ENCODE data around the gene ZFPM1. TPM values are rescaled to one million over a fixed set of nuclear protein-coding genes. Genes with fewer than 3 reads are reported as not detected.
A peak's percentile ranks its signal among the peaks of the same experiment; 100 is the strongest.

The ZFPM1 gene
- total RNA-seq, 1 experiment from 2014 or later, result 1.1 TPM

DNA sequence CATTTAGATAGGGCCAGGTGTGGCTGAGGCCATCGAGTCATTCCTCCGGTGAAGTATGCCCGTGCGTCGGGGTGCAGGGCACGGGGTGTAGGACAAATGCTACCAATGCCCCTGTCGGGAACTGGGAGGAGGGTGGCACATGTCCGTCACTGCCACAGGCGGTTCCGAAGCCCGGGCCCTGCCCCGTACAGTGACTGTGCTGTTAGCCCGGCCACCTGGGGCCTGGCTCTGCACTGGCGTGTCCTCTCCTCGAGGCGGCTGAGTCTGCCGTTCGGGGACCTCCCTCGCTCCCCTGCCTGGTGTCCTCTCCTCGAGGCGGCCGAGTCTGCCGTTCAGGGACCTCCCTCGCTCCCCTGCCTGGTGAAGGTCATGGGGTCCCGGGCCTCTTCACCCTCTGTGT is 7.0 kb upstream of the ZFPM1 start:
- H3K4me3 ChIP-seq (ENCODE audit: insufficient read depth, low read depth, low read length), result no peak overlapping the region
- H3K36me3 ChIP-seq (replicated peaks; ENCODE audit: control insufficient read depth, insufficient read depth, low read length), result no peaks in the 10 kb centered on the region
- DNase-seq, result no peak
- no peaks in the 10 kb centered on the region; the same call in 1 of the 2 replicates for H3K27me3 ChIP-seq (ENCODE audit: control insufficient read depth, insufficient read depth, low read length)

DNA sequence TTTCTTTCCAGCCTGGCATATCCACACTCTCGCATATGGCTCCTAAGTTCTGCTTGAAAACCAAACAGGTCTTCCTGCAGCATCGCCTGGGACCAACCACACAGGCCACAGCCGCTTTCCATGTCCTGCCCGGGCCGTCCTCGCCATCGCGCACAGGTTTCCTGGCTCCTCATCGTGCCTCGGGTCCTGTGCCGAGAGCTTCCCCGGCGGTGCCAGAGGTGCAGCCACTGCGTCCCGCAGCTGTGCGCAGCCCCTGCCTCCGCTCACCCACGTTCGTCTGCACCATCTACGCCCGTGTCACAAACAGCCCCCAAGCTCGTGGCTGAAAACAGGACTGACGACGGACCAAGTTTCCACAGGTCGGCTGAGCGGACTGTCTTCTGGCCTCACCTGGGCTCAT is 6.3 kb upstream of the ZFPM1 start:
- Histone ChIP-seq H3K36me3 (replicated peaks; ENCODE audit: control insufficient read depth, insufficient read depth, low read length) (no peaks in the 10 kb centered on the region), H3K4me3 (ENCODE audit: insufficient read depth, low read depth, low read length) (no peak overlapping the region), H3K27me3 (ENCODE audit: control insufficient read depth, insufficient read depth, low read length) (peaks cover 2% of the 10 kb centered on the region)
- DNase-seq, result no peak

DNA sequence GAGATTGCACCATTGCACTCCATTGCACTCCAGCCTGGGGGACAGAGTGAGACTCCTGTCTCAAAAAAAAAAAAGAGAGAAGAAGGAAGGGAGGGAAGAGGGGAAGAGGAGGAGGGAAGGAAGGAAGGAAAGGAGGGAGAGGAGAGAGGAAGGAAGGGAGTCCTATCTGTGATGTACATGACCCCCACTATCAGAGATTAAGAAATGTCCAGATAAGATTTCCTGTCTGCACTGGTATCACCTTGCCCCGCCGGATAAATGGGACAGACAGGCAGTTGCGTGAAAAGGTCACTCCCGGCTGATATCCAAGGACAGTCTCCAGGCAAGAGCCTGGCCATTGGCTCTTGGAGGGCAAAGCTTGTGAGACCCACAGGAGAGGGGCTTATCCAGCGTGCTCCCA is 5.2 kb upstream of the ZFPM1 start:
- Histone ChIP-seq H3K27me3 (ENCODE audit: control insufficient read depth, insufficient read depth, low read length) (peaks cover 9% of the 10 kb centered on the region), H3K4me3 (ENCODE audit: insufficient read depth, low read depth, low read length) (no peak overlapping the region), H3K36me3 (replicated peaks; ENCODE audit: control insufficient read depth, insufficient read depth, low read length) (no peaks in the 10 kb centered on the region)
- no peak for DNase-seq

DNA sequence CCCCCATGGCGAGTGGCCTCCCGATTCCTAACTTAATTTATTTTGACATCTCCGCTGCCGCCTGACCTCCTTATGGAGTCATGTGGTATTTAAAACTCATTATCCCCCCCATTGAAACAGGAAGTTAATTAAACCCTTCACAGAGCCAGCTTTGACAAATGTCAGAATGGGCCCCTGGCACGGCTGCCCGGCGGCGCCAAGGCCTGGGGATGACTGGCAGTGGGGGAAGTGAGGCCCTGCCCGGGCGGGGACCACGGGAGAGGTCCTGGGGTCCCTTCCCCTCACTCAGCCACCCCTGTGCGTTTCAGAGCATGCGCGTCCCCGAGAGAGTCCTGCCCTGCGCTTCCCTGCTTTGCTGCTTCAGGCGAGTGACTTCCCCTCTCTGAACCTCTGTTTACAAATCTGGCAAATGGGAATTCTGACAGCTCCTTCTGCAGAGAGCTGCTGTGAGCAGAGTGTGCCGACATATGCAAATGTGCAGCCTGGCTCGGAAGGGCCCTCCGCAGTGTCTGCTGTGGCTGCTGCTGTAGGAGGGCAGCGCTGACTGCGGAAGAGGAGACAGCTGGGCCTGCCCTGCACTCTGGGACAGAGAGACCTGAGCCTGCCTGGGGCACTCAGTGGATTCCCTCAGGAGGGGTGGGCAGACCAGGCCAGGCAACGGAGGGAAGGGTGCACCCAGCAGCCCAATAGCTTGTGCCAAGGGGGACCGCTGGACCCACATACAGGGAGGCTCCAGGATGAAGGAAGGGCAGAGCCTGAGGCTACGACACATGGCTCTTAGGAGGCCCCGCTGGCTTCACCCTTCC is 4.4 kb upstream of the ZFPM1 start:
- Histone ChIP-seq H3K36me3 (replicated peaks; ENCODE audit: control insufficient read depth, insufficient read depth, low read length) (no peaks in the 10 kb centered on the region), H3K27me3 (ENCODE audit: control insufficient read depth, insufficient read depth, low read length) (peaks cover 10% of the 10 kb centered on the region), H3K4me3 (ENCODE audit: insufficient read depth, low read depth, low read length) (no peak overlapping the region)
- DNase-seq, result no peak

DNA sequence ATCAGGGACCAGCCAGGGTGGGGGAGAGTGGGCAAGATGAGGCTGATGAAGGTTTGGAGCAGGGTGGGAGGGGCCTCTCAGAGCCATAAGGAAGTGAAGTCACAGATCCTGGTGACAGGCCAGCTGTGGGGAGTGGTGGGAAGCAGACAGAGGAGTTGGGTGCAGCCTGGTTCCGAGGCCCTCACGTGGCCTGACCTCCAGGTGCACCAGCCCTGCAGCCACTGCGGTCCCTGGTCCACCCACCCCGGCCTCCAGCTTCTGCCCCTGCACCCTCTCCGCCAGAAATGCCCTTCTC is 3.9 kb upstream of the ZFPM1 start:
- no peak overlapping the region for H3K4me3 ChIP-seq (ENCODE audit: insufficient read depth, low read depth, low read length)
- H3K27me3 ChIP-seq (ENCODE audit: control insufficient read depth, insufficient read depth, low read length), result peaks cover 15% of the 10 kb centered on the region
- H3K36me3 ChIP-seq (replicated peaks; ENCODE audit: control insufficient read depth, insufficient read depth, low read length), result no peaks in the 10 kb centered on the region
- DNase-seq, result no peak

DNA sequence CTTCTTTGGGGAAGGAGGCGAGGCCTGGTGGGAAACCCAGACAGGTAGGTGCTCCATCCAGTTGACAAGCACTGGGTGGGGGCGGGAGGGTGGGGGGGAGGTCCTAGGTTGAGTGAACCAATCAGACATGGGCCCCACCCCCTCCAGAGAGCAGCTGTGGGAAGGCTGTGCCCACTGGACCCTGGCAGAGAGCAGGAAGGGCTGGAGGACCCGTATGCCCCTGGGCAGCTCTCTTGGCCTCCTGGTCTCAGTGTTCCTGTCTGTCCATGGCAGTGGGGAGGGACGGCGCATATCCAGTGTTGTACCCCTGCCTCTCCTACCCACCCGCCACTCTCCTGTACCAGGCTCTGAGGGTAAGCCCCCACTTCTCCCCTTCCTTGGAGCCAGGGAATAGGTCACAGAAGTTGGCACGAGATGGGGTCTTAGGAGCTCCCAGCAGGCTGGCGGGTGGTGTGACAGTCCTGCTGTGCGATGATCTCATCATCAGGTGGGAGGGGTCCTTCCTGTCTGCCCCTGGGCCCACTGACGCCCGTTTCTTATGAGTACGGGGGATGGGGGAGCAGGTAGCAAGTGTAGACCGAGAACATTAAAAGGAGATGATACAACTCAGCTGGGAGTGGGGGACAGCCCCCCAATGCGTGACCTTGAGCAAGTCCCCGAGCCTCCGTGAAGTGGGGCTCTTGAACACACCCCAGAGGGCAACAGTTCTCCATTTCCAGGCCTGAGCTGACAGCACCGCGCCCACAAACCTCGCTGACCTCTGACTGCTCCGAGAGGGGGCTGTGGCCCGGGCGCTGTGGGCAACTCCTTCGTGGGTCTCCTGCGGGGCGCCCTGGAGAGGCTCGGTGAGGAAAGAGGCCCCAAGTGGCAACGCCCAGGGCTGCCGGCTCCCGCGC is 1.2 kb upstream of the ZFPM1 start:
- no peak for DNase-seq
- Histone ChIP-seq H3K4me3 (ENCODE audit: insufficient read depth, low read depth, low read length) (no peak overlapping the region; the same call in 1 of the 2 replicates), H3K27me3 (ENCODE audit: control insufficient read depth, insufficient read depth, low read length) (peaks cover 37% of the 10 kb centered on the region), H3K36me3 (replicated peaks; ENCODE audit: control insufficient read depth, insufficient read depth, low read length) (no peaks in the 10 kb centered on the region)

DNA sequence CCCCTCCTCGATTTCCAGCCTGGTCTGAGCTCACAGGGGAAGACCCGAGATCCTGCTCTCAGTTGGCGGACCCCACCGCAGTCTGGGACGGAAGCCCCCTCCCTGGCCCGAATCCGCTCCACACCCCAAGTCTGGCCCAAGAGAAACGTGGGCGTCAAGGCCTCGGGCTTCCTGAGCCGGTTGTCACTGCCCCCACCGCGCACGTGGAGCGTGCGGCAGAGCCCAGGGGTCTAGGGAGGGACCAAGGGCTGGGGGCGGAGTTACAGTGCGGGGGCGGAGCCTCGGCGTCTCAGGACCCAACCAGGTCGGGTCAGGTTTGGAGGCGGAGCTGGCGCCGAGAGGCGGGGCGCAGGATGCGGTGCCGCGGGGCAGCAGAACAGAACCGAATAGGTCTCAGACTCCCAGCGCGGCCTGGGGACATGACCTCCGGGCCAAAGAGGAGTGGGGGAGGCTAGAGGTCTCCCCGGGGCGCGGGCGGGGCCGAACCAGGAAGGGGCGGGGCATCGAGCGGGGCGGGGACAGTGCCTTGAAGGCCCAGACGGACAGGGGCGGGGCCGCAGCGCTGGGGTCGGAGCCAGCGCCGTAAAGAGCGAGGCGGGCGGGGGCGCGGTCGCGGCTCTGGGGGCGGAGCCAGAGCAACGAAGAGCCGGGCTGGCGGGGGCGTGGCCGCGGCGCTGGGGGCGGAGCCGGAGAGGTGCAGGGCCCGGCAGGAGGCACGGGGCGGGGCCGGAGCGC is 431 bp upstream of the ZFPM1 start:
- peak; percentile 100 for DNase-seq
- H3K36me3 ChIP-seq (replicated peaks; ENCODE audit: control insufficient read depth, insufficient read depth, low read length), result no peaks in the 10 kb centered on the region
- H3K27me3 ChIP-seq (ENCODE audit: control insufficient read depth, insufficient read depth, low read length), result peaks cover 37% of the 10 kb centered on the region
- H3K4me3 ChIP-seq (ENCODE audit: insufficient read depth, low read depth, low read length), result peak overlapping the region; percentile 46

DNA sequence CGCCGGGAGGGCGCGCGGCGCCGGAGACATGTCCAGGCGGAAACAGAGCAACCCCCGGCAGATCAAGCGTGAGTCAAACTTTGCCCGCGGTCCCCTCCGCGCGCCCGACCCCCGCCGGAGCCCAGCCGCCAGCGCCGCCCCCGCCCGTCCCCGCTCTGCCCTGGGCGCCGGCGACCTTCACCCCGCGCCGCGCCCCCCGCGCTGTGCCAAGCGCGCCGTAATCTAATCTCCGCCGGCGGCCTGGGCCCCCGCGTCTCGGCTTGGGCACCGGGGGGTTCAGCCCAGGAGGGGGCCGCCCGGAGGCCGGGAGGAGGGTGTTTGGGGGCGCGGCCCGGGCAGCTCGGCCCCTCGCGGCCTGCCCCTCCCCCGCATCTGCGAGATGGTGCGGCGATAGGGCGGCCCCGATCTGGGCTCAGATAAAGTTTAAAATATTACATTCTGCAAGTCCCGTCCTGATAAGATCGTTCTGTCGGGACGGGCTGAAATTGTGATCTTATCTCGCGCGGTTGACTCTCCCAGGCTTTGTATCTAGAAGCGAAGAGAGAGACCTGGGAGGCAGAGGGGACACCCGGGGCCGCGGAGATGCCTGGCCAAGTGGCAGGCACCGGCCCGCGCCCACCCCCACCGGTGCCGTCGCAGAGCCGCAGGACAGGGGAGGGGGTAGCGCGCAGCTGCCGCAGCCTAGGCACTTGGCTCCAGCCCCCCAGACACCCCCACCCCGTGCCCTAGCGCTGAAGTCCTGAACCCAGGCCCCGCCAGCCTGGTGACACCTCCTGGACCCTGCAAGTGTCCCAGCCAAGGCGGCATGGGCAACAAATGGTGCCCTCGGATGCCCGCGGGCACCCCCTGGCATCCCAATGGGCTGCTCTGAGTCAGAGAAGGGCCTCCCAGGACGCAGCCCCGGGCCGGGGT is 787 bp downstream of the ZFPM1 start:
- H3K4me3 ChIP-seq (ENCODE audit: insufficient read depth, low read depth, low read length), result peak overlapping the region; percentile 36
- H3K27me3 ChIP-seq (ENCODE audit: control insufficient read depth, insufficient read depth, low read length), result peaks cover 37% of the 10 kb centered on the region
- peak; percentile 85 for DNase-seq
- H3K36me3 ChIP-seq (replicated peaks; ENCODE audit: control insufficient read depth, insufficient read depth, low read length), result no peaks in the 10 kb centered on the region

DNA sequence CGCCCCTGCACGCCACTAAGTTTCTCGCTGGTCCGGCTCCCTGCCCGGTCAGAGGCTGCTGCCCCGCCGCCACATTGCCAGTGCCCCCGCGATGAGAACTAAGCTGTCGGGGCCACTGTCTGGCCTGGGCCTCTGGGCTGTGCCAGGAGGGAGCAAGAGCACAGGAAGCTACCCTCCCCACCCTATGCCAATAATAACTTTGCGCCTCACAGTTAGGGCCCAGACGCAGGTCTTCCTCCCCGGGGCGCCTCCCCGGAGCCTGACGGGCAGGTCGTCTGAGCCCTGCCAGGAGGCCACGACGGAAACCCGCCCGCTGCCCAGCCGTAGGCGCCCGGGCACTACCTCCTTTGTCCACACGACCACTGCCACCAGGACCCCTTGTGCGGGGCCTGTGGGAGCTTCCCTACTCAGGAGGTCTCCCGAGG is 1.5 kb downstream of the ZFPM1 start:
- peaks cover 37% of the 10 kb centered on the region for H3K27me3 ChIP-seq (ENCODE audit: control insufficient read depth, insufficient read depth, low read length)
- DNase-seq, result no peak

DNA sequence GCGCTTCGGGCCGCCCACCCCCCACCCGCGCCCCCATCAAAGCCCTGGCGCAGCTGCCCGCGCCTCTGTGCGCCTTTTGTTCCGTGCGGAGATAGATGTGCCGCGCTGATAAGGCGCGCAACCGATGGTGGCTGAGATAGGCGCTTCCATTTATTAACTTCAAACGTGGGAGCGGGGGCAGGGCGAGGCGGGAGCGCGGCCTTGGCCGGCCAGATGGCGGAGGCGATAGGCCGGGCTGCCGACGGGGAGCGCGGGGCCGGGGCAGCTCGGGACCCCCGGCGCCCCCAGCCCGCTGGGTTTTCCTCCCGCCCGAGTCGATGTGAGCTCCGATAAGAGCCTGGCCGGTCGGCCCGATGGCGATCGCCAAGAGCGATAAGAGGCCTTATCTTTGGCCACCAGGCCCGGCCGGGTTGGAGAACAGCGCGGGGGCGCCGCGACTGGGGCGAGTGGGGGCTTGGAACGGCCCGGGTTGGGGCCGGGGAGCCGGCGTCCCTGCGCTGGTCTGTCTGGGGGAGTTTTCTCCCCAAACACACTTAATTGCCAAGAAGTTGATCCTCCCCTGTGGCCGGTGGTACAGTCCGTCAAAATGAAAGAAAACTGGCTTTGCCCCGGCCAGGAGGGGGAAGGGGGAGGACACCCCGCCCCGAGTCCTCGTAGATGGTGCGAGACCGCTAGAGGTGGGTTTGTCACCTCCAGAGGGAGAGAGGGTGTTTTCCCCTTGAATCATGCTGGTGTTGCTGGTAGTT is 2.7 kb downstream of the ZFPM1 start:
- peak; percentile 91 for DNase-seq
- Histone ChIP-seq H3K4me3 (ENCODE audit: insufficient read depth, low read depth, low read length) (peak overlapping the region; percentile 42), H3K36me3 (replicated peaks; ENCODE audit: control insufficient read depth, insufficient read depth, low read length) (no peaks in the 10 kb centered on the region), H3K27me3 (ENCODE audit: control insufficient read depth, insufficient read depth, low read length) (peaks cover 37% of the 10 kb centered on the region)

More for the DNA sequence above, 1.5 kb downstream of the ZFPM1 start:
- Histone ChIP-seq H3K36me3 (replicated peaks; ENCODE audit: control insufficient read depth, insufficient read depth, low read length) (no peaks in the 10 kb centered on the region), H3K4me3 (ENCODE audit: insufficient read depth, low read depth, low read length) (peak overlapping the region; percentile 42)

DNA sequence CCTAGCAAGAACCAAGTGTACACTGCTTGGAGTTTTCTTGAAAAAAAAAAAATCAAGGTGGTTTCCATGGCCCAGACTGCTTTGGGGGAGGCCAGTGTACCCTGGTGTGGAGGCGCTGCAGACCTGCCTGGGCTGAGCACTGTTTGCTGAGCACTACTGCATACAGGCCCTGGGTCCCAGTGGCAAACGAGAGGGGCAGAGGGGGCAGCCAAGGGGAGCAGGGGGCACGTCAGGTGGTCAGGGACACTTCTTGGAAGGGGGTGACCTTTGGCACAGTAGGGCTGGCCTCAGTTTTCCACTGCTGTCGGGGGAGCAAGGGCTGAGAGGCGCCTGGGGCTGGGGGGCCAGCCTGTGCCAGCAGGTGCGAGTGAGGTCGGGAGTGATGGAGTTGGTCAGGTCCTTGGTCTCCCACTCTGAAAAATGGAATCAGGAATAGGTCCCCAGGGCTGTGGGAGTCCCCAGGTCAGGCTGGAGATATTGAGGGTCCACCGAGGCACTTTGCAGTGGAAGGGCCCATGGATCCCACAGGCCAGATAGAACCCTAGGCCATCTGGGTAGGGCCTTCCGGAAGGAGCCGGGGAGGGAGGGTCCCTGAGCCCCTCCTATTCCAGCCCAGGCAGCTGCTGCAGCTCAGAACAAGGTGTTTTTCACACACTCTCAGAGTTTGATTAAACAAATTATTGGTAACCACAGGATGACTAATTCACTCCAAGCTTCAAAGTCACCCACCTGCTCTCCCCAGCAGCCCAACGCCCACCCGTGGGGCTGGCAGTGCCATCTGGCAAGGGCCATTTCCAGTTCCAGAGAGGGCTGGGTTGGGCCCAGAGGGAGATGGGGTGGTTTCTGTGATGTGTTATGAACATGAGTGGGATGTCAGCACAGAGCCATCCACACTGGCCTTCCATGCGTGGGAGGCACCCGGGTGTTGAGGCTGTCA is 3.5 kb downstream of the ZFPM1 start:
- DNase-seq, result no peak
- H3K27me3 ChIP-seq (ENCODE audit: control insufficient read depth, insufficient read depth, low read length), result peaks cover 36% of the 10 kb centered on the region
- H3K4me3 ChIP-seq (ENCODE audit: insufficient read depth, low read depth, low read length), result no peak overlapping the region; the same call in 1 of the 2 replicates
- H3K36me3 ChIP-seq (replicated peaks; ENCODE audit: control insufficient read depth, insufficient read depth, low read length), result no peaks in the 10 kb centered on the region

DNA sequence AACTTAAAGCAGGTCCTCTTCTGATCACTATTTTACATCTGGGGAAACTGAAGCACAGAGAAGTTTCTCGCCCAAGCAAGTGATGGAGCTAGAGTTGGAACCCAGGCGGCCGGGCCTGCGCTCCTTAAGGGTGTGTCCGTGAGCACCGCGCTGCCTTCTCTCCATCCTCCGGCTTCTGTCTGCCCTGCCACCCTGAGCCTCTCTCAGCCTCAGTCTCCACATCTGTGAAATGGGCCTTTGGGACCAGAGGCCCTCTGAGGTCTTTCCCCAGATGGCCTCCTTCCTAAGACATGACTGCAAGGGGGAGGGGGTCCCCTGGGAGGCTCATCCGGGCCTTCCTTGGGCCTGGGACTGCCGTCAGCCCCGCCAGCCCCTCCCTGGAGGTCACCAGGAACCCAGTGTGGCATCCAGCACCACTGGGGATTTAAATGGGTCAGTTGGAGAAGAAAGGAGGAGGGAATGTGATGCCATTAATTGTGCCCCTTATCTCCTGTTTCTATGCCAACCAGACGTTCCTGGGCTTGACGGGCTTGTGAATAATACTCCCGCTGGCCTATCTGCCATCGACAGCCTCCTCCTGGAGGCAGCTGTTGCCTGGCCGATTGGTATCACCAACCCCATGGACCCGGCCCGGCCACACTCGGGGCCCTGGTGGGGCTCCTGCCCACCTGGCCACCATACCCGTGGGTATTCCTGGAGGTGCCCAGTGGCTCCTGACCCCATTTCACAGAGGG is 5.1 kb downstream of the ZFPM1 start:
- no peak overlapping the region for H3K4me3 ChIP-seq (ENCODE audit: insufficient read depth, low read depth, low read length)
- peaks cover 28% of the 10 kb centered on the region for H3K27me3 ChIP-seq (ENCODE audit: control insufficient read depth, insufficient read depth, low read length)
- no peaks in the 10 kb centered on the region for H3K36me3 ChIP-seq (replicated peaks; ENCODE audit: control insufficient read depth, insufficient read depth, low read length)
- no peak for DNase-seq
